ENCODE measurements around the gene GNA12. TPM values are rescaled to one million over a fixed set of nuclear protein-coding genes. Genes with fewer than 3 reads are reported as not detected.

GNA12 gene
- total and polyA plus RNA-seq, 10 of the 15 experiments (the other 5 are each of a cell fraction or from before 2014, with no cell fraction given) = 1.9 to 51.8 (median 12.6) TPM

DNA sequence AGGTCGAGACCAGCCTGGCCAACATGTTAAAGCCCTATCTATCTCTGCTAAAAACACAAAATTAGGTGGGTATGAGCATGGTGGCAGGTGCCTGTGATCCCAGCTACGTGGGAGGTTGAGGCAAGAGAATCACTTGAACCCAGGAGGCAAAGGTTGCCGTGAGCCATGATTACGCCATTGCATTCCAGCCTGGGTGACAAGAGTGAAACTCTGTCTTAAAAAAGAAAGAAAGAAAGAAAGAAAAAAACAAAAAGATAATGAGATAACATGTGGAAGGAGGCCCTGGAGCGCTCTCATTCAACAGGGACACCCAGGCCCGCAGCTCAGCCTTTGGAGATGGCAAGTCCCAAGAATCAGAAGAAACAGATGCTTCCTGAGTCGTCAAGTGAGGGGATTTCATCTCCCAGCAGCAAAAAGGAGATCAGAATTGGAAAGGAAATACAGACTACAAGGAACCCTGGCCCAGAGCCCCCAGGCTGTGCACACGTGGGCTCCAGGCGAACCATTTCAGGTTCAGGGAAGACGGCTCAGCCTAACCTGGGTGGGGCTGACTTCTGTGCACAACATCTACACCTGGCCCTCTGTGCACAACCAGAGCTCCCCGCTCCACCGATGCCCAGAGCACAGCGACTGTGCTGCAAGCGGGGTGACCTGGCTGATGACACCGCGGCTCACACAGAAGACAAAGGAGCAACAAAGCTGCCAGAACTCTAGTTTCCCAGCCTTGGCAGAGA lies 33.3 kb downstream of the GNA12 start:
- no peaks in the 10 kb centered on the region for H3K27me3 ChIP-seq (replicated peaks in 1 of 2; ENCODE audit: control insufficient read depth in 2 of 2, insufficient read depth in 2 of 2, low read length in 1 of 2)
- intact Hi-C loops (cut with micrococcal nuclease; ENCODE audit: unreplicated experiment) (no loop called here), in situ Hi-C loops (cut with MboI) (no loop called here)
- H3K9ac ChIP-seq (ENCODE audit: control insufficient read depth, insufficient read depth, low read length) = no peak overlapping the region
- DNase-seq (ENCODE audit: low read depth, low spot score) (no peak), FAIRE-seq (no peak), ATAC-seq (no peak)
- H3K79me2 ChIP-seq (ENCODE audit: control insufficient read depth, insufficient read depth, low read length) = no peaks in the 10 kb centered on the region; the same call in 1 of the 2 replicates
- TF ChIP-seq MEF2B (IDR thresholded peaks at IDR 0.05; ENCODE audit: partially characterized antibody, poor library complexity, severe bottlenecking) (no peak), NR2C2 (IDR thresholded peaks at IDR 0.05; ENCODE audit: borderline replicate concordance, control insufficient read depth, insufficient read length, low read depth) (no peak), ZNF24 (IDR thresholded peaks at IDR 0.05) (no peak)
- TF ChIP-seq, protein P1, sequence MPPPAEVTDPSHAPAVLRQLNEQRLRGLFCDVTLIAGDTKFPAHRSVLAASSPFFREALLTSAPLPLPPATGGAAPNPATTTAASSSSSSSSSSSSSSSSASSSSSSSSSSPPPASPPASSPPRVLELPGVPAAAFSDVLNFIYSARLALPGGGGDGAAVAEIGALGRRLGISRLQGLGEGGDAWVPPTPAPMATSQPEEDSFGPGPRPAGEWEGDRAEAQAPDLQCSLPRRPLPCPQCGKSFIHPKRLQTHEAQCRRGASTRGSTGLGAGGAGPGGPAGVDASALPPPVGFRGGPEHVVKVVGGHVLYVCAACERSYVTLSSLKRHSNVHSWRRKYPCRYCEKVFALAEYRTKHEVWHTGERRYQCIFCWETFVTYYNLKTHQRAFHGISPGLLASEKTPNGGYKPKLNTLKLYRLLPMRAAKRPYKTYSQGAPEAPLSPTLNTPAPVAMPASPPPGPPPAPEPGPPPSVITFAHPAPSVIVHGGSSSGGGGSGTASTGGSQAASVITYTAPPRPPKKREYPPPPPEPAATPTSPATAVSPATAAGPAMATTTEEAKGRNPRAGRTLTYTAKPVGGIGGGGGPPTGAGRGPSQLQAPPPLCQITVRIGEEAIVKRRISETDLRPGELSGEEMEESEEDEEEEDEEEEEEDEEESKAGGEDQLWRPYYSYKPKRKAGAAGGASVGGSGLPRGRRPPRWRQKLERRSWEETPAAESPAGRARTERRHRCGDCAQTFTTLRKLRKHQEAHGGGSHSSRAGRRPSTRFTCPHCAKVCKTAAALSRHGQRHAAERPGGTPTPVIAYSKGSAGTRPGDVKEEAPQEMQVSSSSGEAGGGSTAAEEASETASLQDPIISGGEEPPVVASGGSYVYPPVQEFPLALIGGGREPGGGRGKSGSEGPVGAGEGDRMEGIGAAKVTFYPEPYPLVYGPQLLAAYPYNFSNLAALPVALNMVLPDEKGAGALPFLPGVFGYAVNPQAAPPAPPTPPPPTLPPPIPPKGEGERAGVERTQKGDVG (CRISPR knock-in tag; IDR thresholded peaks at IDR 0.05) = no peak
- CTCF ChIA-PET = interaction anchor here (0.6 kb wide), 1 partner anchor 12 kb away, joined by 4 read pairs; no protein-coding TSS in a partner anchor
- POLR2A ChIA-PET = interaction anchor here (0.9 kb wide), 1 partner anchor 11 kb away, joined by 4 read pairs; no protein-coding TSS in a partner anchor
- H3K4me1 ChIP-seq (ENCODE audit: control insufficient read depth, insufficient read depth, low read length) = peaks cover 8% of the 10 kb centered on the region
- H3K27ac ChIP-seq (ENCODE audit: control insufficient read depth, insufficient read depth) = no peak overlapping the region
- H3K36me3 ChIP-seq (ENCODE audit: control insufficient read depth in 2 of 2, insufficient read depth in 2 of 2, low read length in 1 of 2) = no peaks in the 10 kb centered on the region; a peak in 1 of 4 replicates
- WGBS (ENCODE audit: insufficient coverage, insufficient replicate concordance, low lambda C conversion rate, missing lambda C conversion rate) = 87% methylated on average over 16 of the region's 16 CpGs
- no TSS peak for BruUV-seq (replicated peaks)
- H3K9me3 ChIP-seq (replicated peaks; ENCODE audit: control insufficient read depth, insufficient read depth, low read length) = no peaks in the 10 kb centered on the region
- no peak overlapping the region for H2AFZ ChIP-seq (ENCODE audit: control insufficient read depth, low read depth, low read length)
- no peak overlapping the region for H3K4me2 ChIP-seq (ENCODE audit: control insufficient read depth, insufficient read depth)
- H4K20me1 ChIP-seq (ENCODE audit: control insufficient read depth, insufficient read depth) = no peaks in the 10 kb centered on the region
- RAD21 ChIA-PET (ENCODE audit: unreplicated experiment) = no interaction called here
- H3K4me3 ChIP-seq = no peak overlapping the region
- SMC1A ChIA-PET (ENCODE audit: uncharacterized antibody, unreplicated experiment) = interaction anchor here (0.6 to 1.0 kb wide), 3 partner anchors 9 to 41 kb away, joined by 3 read pairs; no protein-coding TSS in a partner anchor
